H1 (cell line): ENCODE data around the gene ARHGAP42. TPM values are rescaled to one million over a fixed set of nuclear protein-coding genes. Genes with fewer than 3 reads are reported as not detected.

Experiments used
- CTCF ChIA-PET: fragments of 300-600 bp; sonication (Branson Sonifier 250); formaldehyde crosslinking; loops from one replicate; lab custom pipeline; 2021; ENCODE audit not compliant: partially characterized antibody; lab: Charles Lee
- POLR2A ChIA-PET: fragments of 300-600 bp; sonication (Branson Sonifier 250); formaldehyde crosslinking; loops from one replicate; lab custom pipeline; 2021; ENCODE audit warnings: inconsistent platforms; ENCODE audit not compliant: partially characterized antibody; lab: Charles Lee
- DNase-seq, 2 experiments: peaks; one replicate each; pipeline versions ENCODE4 v3.0.0 to v3.0.0-alpha.2; 2010 to 2022; ENCODE audit warnings: low spot score in 2 of 2, low read depth in 1 of 2, mixed read lengths in 1 of 2
- FAIRE-seq: peaks from 2 replicates; lab custom pipeline; 2011; peaks lifted over from hg19 to GRCh38; lab: Jason Lieb, UNC
- H2AFZ ChIP-seq: 2 replicates; pipeline ENCODE4 v1.8.1; 2012; ENCODE audit warnings: low read length, inconsistent platforms
- H2AK5ac ChIP-seq: 2 replicates; pipeline ENCODE4 v1.6.1; 2013; ENCODE audit warnings: low read depth, low read length
- H2BK120ac ChIP-seq: replicated peaks from 2 replicates; pipeline ENCODE3; 2013; ENCODE audit warnings: low read depth, low read length, inconsistent platforms
- H2BK12ac ChIP-seq: 2 replicates; pipeline ENCODE4 v1.6.1; 2013; ENCODE audit warnings: low read depth, low read length
- H2BK15ac ChIP-seq: 2 replicates; pipeline ENCODE4 v1.6.1; 2013; ENCODE audit warnings: low read length
- H2BK20ac ChIP-seq: 2 replicates; pipeline ENCODE4 v1.6.1; 2013; ENCODE audit warnings: low read length
- H2BK5ac ChIP-seq: 2 replicates; pipeline ENCODE4 v1.6.1; 2013; ENCODE audit warnings: low read depth, low read length
- H3K14ac ChIP-seq: 2 replicates; pipeline ENCODE4 v1.6.1; 2013; ENCODE audit warnings: inconsistent platforms; ENCODE audit not compliant: insufficient read length
- H3K18ac ChIP-seq: 2 replicates; pipeline ENCODE4 v1.6.1; 2013; ENCODE audit warnings: low read length; ENCODE audit errors: extremely low read depth
- H3K23ac ChIP-seq: 2 replicates; pipeline ENCODE4 v1.6.1; 2013; ENCODE audit warnings: inconsistent platforms; ENCODE audit not compliant: insufficient read length
- H3K23me2 ChIP-seq: 2 replicates; pipeline ENCODE4 v1.6.1; 2013; ENCODE audit warnings: low read depth, low read length
- H3K27ac ChIP-seq: 2 replicates; pipeline ENCODE4 v1.6.1; 2011; ENCODE audit warnings: low read depth, low read length, inconsistent platforms
- H3K27me3 ChIP-seq, 4 experiments: replicated peaks in 1 of 4; 1 replicate in 1 of 4; 2 replicates in 3 of 4; pipeline versions ENCODE4 v1.6.1 to v1.8.1; 2011 to 2013; ENCODE audit warnings: low read length in 3 of 4, mild to moderate bottlenecking in 3 of 4, inconsistent platforms in 2 of 4, mixed read lengths in 2 of 4, moderate library complexity in 1 of 4; ENCODE audit not compliant: control insufficient read depth in 3 of 4, insufficient read depth in 3 of 4; ENCODE audit errors: extremely low read depth in 1 of 4
- H3K36me3 ChIP-seq, 4 experiments: 2 replicates each; pipeline versions ENCODE4 v1.6.1 to v1.8.1; 2011 to 2013; ENCODE audit warnings: mild to moderate bottlenecking in 4 of 4, low read length in 3 of 4, moderate library complexity in 2 of 4, control low read depth in 1 of 4, inconsistent platforms in 1 of 4; ENCODE audit not compliant: insufficient read depth in 4 of 4, control insufficient read depth in 2 of 4
- H3K4ac ChIP-seq: replicated peaks from 2 replicates; pipeline ENCODE3; 2013; ENCODE audit warnings: low read length, low read depth, mixed read lengths, inconsistent platforms; ENCODE audit not compliant: insufficient read length
- H3K4me1 ChIP-seq, 4 experiments: replicated peaks in 1 of 4; 1 replicate in 1 of 4; 2 replicates in 3 of 4; pipeline versions ENCODE4 v1.6.1 to v1.8.1; 2011 to 2013; ENCODE audit warnings: low read length in 3 of 4, inconsistent platforms in 2 of 4, mixed read lengths in 1 of 4; ENCODE audit not compliant: insufficient read depth in 4 of 4, control insufficient read depth in 3 of 4
- H3K4me2 ChIP-seq, 2 experiments: 2 replicates each; pipeline versions ENCODE4 v1.6.1 to v1.8.1; 2011 to 2013; ENCODE audit warnings: low read depth in 2 of 2, low read length in 2 of 2, control low read depth in 1 of 2, inconsistent platforms in 1 of 2, mild to moderate bottlenecking in 1 of 2; ENCODE audit not compliant: insufficient read depth in 1 of 2
- H3K4me3 ChIP-seq, 4 experiments: fragments of 200-600, 300-600 bp in 1 of 4; sonication (generic), shearing (Covaris generic), sonication (Bioruptor Twin) in 1 of 4; 2 replicates each; pipeline versions ENCODE4 v1.5.1 to v1.8.1; 2011 to 2016; ENCODE audit warnings: low read length in 4 of 4, low read depth in 3 of 4, control low read depth in 2 of 4, inconsistent platforms in 2 of 4, mild to moderate bottlenecking in 2 of 4, mixed read lengths in 1 of 4, moderate library complexity in 1 of 4; ENCODE audit not compliant: insufficient read depth in 2 of 4; ENCODE audit errors: extremely low read depth in 1 of 4
- H3K56ac ChIP-seq: replicated peaks from 2 replicates; pipeline ENCODE3; 2013; ENCODE audit warnings: low read depth, mild to moderate bottlenecking, mixed read lengths, low read length, inconsistent platforms; ENCODE audit not compliant: insufficient read length
- H3K79me1 ChIP-seq: 2 replicates; pipeline ENCODE4 v1.6.1; 2013; ENCODE audit warnings: low read depth, low read length, control low read depth
- H3K79me2 ChIP-seq, 2 experiments: 2 replicates each; pipeline versions ENCODE4 v1.6.1 to v1.8.1; 2012 to 2013; ENCODE audit warnings: low read length in 2 of 2, mild to moderate bottlenecking in 2 of 2, inconsistent platforms in 1 of 2; ENCODE audit not compliant: insufficient read depth in 2 of 2, control insufficient read depth in 1 of 2
- H3K9ac ChIP-seq, 4 experiments: replicated peaks in 1 of 4; 1 replicate in 1 of 4; 2 replicates in 3 of 4; pipeline versions ENCODE4 v1.6.1 to v1.8.1; 2011 to 2013; ENCODE audit warnings: low read depth in 3 of 4, low read length in 3 of 4, control low read depth in 2 of 4, mild to moderate bottlenecking in 2 of 4, moderate library complexity in 2 of 4, inconsistent platforms in 1 of 4; ENCODE audit errors: extremely low read depth in 1 of 4
- H3K9me3 ChIP-seq, 2 experiments: 2 replicates each; pipeline versions ENCODE4 v1.6.1 to v1.8.1; 2012 to 2013; ENCODE audit warnings: mild to moderate bottlenecking in 2 of 2, moderate library complexity in 2 of 2, control low read depth in 1 of 2, inconsistent platforms in 1 of 2, low read depth in 1 of 2, low read length in 1 of 2, mixed read lengths in 1 of 2; ENCODE audit not compliant: insufficient read depth in 2 of 2
- H4K20me1 ChIP-seq, 2 experiments: replicated peaks in 1 of 2; 2 replicates each; pipeline versions ENCODE3 to v1.8.1; 2011 to 2013; ENCODE audit warnings: inconsistent platforms in 2 of 2, low read length in 2 of 2, mild to moderate bottlenecking in 1 of 2; ENCODE audit not compliant: insufficient read depth in 2 of 2, control insufficient read depth in 1 of 2
- H4K5ac ChIP-seq: 2 replicates; pipeline ENCODE4 v1.6.1; 2013; ENCODE audit warnings: low read length, low read depth, mixed read lengths, inconsistent platforms; ENCODE audit not compliant: insufficient read length
- H4K8ac ChIP-seq: 2 replicates; pipeline ENCODE4 v1.8.0; 2013; ENCODE audit warnings: mild to moderate bottlenecking, moderate library complexity, low read length, inconsistent platforms; ENCODE audit not compliant: insufficient read depth; ENCODE audit errors: extremely low read depth
- H4K91ac ChIP-seq: replicated peaks from 2 replicates; pipeline ENCODE3; 2013; ENCODE audit warnings: low read length, mixed read lengths, inconsistent platforms; ENCODE audit not compliant: insufficient read length
- BRCA1 ChIP-seq: IDR thresholded peaks from 2 replicates; pipeline ENCODE4 v1.6.1; 2012; ENCODE audit warnings: low read depth, low read length, improper control_type of control experiment
- CTCF ChIP-seq, 3 experiments: IDR thresholded peaks; 1 replicate in 2 of 3; 2 replicates in 1 of 3; pipeline versions ENCODE4 v1.5.1 to v1.6.1; 2011; ENCODE audit warnings: low read length in 3 of 3, mild to moderate bottlenecking in 3 of 3, inconsistent platforms in 2 of 3, low read depth in 1 of 3, moderate library complexity in 1 of 3; ENCODE audit not compliant: insufficient read depth in 1 of 3; ENCODE audit errors: control extremely low read depth in 1 of 3
- EZH2 ChIP-seq: fragments of 200-600 bp; sonication (generic); IDR thresholded peaks from 2 replicates; pipeline ENCODE4 v1.7.1; 2012; ENCODE audit warnings: low read depth, mild to moderate bottlenecking, moderate library complexity, low read length, inconsistent platforms; ENCODE audit not compliant: severe bottlenecking
- GTF2F1 ChIP-seq: IDR thresholded peaks from 2 replicates; pipeline ENCODE4 v1.6.1; 2012; ENCODE audit warnings: low read depth, low read length, improper control_type of control experiment, borderline replicate concordance
- JUN ChIP-seq: IDR thresholded peaks from 2 replicates; pipeline ENCODE4 v1.6.1; 2011; ENCODE audit warnings: low read depth, mild to moderate bottlenecking, improper control_type of control experiment, low read length
- RAD21 ChIP-seq, 2 experiments: IDR thresholded peaks in 1 of 2; conservative IDR thresholded peaks in 1 of 2; 2 replicates each; pipeline ENCODE4 v1.6.1; 2011; ENCODE audit warnings: low read depth in 2 of 2, low read length in 2 of 2, improper control_type of control experiment in 1 of 2, inconsistent platforms in 1 of 2, mild to moderate bottlenecking in 1 of 2, moderate library complexity in 1 of 2
- RFX5 ChIP-seq: IDR thresholded peaks from 2 replicates; pipeline ENCODE4 v1.6.1; 2011; ENCODE audit warnings: low read depth, low read length, improper control_type of control experiment, borderline replicate concordance
- TBP ChIP-seq: IDR thresholded peaks from 2 replicates; pipeline ENCODE4 v1.6.1; 2011; ENCODE audit warnings: low read depth, low read length, improper control_type of control experiment
- WGBS, 2 experiments: shearing (Covaris generic) in 1 of 2; methylation state at CpG; one replicate each; pipeline versions ENCODE4 v1.1.6 to v1.1.7; 2013 to 2015; ENCODE audit warnings: low lambda C conversion rate in 2 of 2, mixed read lengths in 2 of 2, inconsistent platforms in 1 of 2, low coverage in 1 of 2, missing lambda C conversion rate in 1 of 2; ENCODE audit not compliant: insufficient replicate concordance in 2 of 2, insufficient coverage in 1 of 2, insufficient read length in 1 of 2; ENCODE audit errors: extremely low coverage in 1 of 2, missing lambda C conversion rate in 1 of 2; 5-methylcytosine and 5-hydroxymethylcytosine counted together
- polyA plus RNA-seq, 7 experiments: library from polyadenylated mRNA; depleted of rRNA in 3 of 7; stranded (reverse) in 5 of 7; unstranded in 2 of 7; fragments of >200 nt in 5 of 7; fragments of 200-250 nt in 2 of 7; gene quantifications; 1 replicate in 5 of 7; 2 replicates in 1 of 7; 4 replicates in 1 of 7; pipeline versions ENCODE4 v1.2.1 to v1.2.3, GENCODE V29; 2011 to 2013; ENCODE audit warnings: missing spikeins in 2 of 7, mixed read lengths in 2 of 7
- total RNA-seq: library from RNA; stranded (reverse); fragmentation: NEBNext Ultra II Directional; extraction: Animal tissue kit (Norgen Biotek cat#: 25700); gene quantifications from 2 replicates; pipeline ENCODE4 v1.2.1, GENCODE V29; 2021
- TF ChIP-seq, protein P1 (sequence below): IDR thresholded peaks from 2 replicates; pipeline ENCODE4 v1.6.1; 2012; ENCODE audit warnings: inconsistent platforms

The ARHGAP42 gene
- total and polyA plus RNA-seq, 2 of the 8 experiments (the other 6 are each of a cell fraction or from before 2014, with no cell fraction given): 22.2 to 33.5 TPM

DNA sequence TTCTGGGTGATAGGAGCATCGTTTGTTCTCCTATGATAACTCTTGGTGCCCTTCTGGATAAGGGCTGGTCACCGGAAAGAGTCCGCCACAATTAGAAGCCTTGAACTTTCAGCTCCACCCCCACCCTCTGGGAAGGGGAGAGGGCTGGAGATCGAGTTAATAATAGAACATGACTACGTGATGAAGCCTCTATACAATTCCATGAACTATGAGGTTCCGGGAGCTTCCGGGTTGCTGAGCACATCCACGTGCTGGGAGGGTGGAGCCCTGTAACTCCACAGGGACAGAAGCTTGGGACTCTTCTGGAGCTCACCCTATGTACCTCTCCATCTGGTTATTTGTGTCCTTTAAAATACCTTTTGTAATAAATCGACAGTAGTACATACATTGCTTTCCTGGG is 40.3 kb downstream of the ARHGAP42 start:
- Histone ChIP-seq H2BK120ac (peak overlapping the region; percentile 88), H3K27ac (0 out of 2 replicates have a peak overlapping the region, but pooled peaks have one; percentile 23), H3K79me2 (peaks cover 0 to 68% of the 10 kb centered on the region in 2 experiments; a peak in 3 of 4 replicates), H3K79me1 (no peaks in the 10 kb centered on the region; the same call in 1 of the 2 replicates), H2BK5ac (peak overlapping the region; percentile 37; the same call in 1 of the 2 replicates), H3K4me3 (no peak overlapping the region; a peak in 1 of 8 replicates), H2BK12ac (0 out of 2 replicates have a peak overlapping the region, but pooled peaks have one; percentile 80), H3K9ac (no peak overlapping the region), H3K9me3 (no peaks in the 10 kb centered on the region), H4K5ac (no peak overlapping the region), H3K14ac (no peak overlapping the region), H4K8ac (no peak overlapping the region), H3K36me3 (no peaks in the 10 kb centered on the region), H3K4me2 (peak overlapping the region; percentile 8 to 20; a peak in 1 of 4 replicates), H3K56ac (no peak overlapping the region), H3K23ac (no peak overlapping the region), H2AFZ (no peak overlapping the region), H3K4ac (no peak overlapping the region), H3K23me2 (no peaks in the 10 kb centered on the region), H3K27me3 (no peaks in the 10 kb centered on the region), H4K20me1 (no peaks in the 10 kb centered on the region), H3K4me1 (peaks cover 10 to 16% (median 13%) of the 10 kb centered on the region in 4 experiments; a peak in 6 of 7 replicates), H2BK15ac (0 out of 2 replicates have a peak overlapping the region, but pooled peaks have one; percentile 81), H2AK5ac (peak overlapping the region; percentile 97), H3K18ac (peak overlapping the region; percentile 76), H2BK20ac (peak overlapping the region; percentile 93; the same call in 1 of the 2 replicates), H4K91ac (peak overlapping the region; percentile 25)
- DNase-seq: no peak
- POLR2A ChIA-PET: interaction anchor here (2.0 kb wide), 1 partner anchor 13 kb away, joined by 7 read pairs; no protein-coding TSS in a partner anchor
- WGBS, 2 experiments: 76% methylated on average over 9 of the region's 9 CpGs; no CpG with 5 or more reads in 1 of the 2 experiments
- no peak for FAIRE-seq
- CTCF ChIA-PET: interaction anchor here (1.1 to 1.5 kb wide), 3 partner anchors 11 to 26 kb away, joined by 3 to 6 read pairs (median 4); no protein-coding TSS in a partner anchor
- no peak for TF ChIP-seq RFX5
- no peak for TF ChIP-seq BRCA1
- no peak for TF ChIP-seq RAD21 (IDR thresholded peaks at IDR 0.05 in 1 of 2, conservative IDR thresholded peaks at IDR 0.05 in 1 of 2; ENCODE audit: low read depth in 2 of 2, low read length in 2 of 2)
- no peak for TF ChIP-seq JUN
- no peak for TF ChIP-seq CTCF (IDR thresholded peaks at IDR 0.05; ENCODE audit: control extremely low read depth in 1 of 3, insufficient read depth in 1 of 3, low read depth in 1 of 3, low read length in 3 of 3)
- TF ChIP-seq, protein P1, sequence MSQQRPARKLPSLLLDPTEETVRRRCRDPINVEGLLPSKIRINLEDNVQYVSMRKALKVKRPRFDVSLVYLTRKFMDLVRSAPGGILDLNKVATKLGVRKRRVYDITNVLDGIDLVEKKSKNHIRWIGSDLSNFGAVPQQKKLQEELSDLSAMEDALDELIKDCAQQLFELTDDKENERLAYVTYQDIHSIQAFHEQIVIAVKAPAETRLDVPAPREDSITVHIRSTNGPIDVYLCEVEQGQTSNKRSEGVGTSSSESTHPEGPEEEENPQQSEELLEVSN: no peak
- TF ChIP-seq TBP: no peak
- TF ChIP-seq EZH2: no peak
- TF ChIP-seq GTF2F1: no peak
